ENCODE measurements around the gene CPB2. TPM values are rescaled to one million over a fixed set of nuclear protein-coding genes. Genes with fewer than 3 reads are reported as not detected.

CPB2 gene
- total RNA-seq, 1 experiment from 2014 or later: 0.15 TPM

DNA sequence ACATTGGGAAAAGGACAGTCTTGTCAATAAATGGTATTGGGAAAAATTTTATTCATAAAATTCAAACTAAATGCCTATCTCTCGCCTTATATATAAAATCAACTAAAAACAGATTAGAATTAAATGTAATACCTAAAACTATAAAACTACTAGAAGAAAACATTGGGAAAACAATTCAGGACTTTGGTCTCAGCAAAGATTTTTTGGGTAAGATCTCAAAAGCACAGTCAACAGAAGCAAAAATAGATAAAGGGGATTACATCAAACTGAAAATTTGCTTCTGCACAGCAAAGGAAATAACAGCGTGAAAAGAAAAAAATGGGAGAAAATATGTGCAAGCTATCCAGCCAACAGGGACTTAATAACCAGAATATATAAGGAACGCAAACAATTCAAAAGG is 28.0 kb downstream of the CPB2 start:
- ChIA-PET CTCF (no interaction called here), RAD21 (ENCODE audit: low non-redundant PET in 1 of 2, low total read pairs in 2 of 2, uncharacterized antibody in 2 of 2, unreplicated experiment in 2 of 2) (no interaction called here), POLR2A (no interaction called here)
- H3K9me3 ChIP-seq (ENCODE audit: control insufficient read depth in 1 of 2, insufficient read depth in 1 of 2, low read depth in 1 of 2, low read length in 2 of 2): no peaks in the 10 kb centered on the region
- no peaks in the 10 kb centered on the region for H3K4me1 ChIP-seq (ENCODE audit: control insufficient read depth in 1 of 2, insufficient read depth in 2 of 2, low read length in 2 of 2)
- intact Hi-C loops (cut with micrococcal nuclease): no loop called here
- H3K36me3 ChIP-seq (ENCODE audit: control insufficient read depth in 1 of 2, insufficient read depth in 2 of 2, low read length in 2 of 2): no peaks in the 10 kb centered on the region
- no peaks in the 10 kb centered on the region for H4K20me1 ChIP-seq (ENCODE audit: insufficient read depth)
- ATAC-seq: no peak
- H3K27ac ChIP-seq (ENCODE audit: low read depth, low read length): no peak overlapping the region
- no peak overlapping the region for H3K4me2 ChIP-seq (ENCODE audit: low read length)
- no TSS peak for BruUV-seq (replicated peaks)
- H3K79me2 ChIP-seq (ENCODE audit: insufficient read depth, low read length): no peaks in the 10 kb centered on the region
- H3K4me3 ChIP-seq (replicated peaks in 1 of 2; ENCODE audit: low read depth in 1 of 2, low read length in 2 of 2): no peak overlapping the region
- H2AFZ ChIP-seq (ENCODE audit: low read depth, low read length, poor library complexity, severe bottlenecking): no peak overlapping the region
- DNase-seq (ENCODE audit: low read depth, low spot score): no peak
- H3K9me2 ChIP-seq (ENCODE audit: insufficient read depth): 0 out of 2 replicates have a peak, but pooled peaks cover 3% of the 10 kb centered on the region
- H3K9ac ChIP-seq (ENCODE audit: low read length): no peak overlapping the region
- TF ChIP-seq EZH2 (IDR thresholded peaks at IDR 0.05): no peak
- no peak for TF ChIP-seq ZFX (IDR thresholded peaks at IDR 0.05)
- TF ChIP-seq, protein P1, sequence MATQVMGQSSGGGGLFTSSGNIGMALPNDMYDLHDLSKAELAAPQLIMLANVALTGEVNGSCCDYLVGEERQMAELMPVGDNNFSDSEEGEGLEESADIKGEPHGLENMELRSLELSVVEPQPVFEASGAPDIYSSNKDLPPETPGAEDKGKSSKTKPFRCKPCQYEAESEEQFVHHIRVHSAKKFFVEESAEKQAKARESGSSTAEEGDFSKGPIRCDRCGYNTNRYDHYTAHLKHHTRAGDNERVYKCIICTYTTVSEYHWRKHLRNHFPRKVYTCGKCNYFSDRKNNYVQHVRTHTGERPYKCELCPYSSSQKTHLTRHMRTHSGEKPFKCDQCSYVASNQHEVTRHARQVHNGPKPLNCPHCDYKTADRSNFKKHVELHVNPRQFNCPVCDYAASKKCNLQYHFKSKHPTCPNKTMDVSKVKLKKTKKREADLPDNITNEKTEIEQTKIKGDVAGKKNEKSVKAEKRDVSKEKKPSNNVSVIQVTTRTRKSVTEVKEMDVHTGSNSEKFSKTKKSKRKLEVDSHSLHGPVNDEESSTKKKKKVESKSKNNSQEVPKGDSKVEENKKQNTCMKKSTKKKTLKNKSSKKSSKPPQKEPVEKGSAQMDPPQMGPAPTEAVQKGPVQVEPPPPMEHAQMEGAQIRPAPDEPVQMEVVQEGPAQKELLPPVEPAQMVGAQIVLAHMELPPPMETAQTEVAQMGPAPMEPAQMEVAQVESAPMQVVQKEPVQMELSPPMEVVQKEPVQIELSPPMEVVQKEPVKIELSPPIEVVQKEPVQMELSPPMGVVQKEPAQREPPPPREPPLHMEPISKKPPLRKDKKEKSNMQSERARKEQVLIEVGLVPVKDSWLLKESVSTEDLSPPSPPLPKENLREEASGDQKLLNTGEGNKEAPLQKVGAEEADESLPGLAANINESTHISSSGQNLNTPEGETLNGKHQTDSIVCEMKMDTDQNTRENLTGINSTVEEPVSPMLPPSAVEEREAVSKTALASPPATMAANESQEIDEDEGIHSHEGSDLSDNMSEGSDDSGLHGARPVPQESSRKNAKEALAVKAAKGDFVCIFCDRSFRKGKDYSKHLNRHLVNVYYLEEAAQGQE (IDR thresholded peaks at IDR 0.05; ENCODE audit: low read depth): no peak
- TF ChIP-seq SRF (IDR thresholded peaks at IDR 0.05; ENCODE audit: low read depth): no peak
- H3K27me3 ChIP-seq (ENCODE audit: insufficient read depth, low read length): no peaks in the 10 kb centered on the region

DNA sequence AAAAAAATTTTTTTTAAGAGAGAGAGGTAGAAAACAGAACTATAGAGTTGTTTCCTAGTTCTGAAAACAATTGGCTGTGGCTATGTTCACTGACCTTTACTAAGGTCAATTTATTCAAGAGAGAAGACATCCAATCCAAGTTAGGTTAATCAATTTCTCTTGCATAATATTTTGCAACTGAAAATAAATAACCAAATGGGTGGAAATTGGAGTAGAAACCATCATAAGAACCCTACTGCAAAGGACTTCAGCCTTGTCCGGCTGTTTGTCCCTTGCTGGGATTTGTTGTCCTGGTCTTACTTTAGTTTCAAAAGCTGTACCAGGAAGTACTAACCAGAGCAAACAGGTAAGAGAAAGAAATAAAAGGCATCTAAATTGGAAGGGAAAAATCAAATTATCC is 29.0 kb downstream of the CPB2 start:
- H3K4me3 ChIP-seq (replicated peaks in 1 of 2; ENCODE audit: low read depth in 1 of 2, low read length in 2 of 2): no peak overlapping the region
- no peaks in the 10 kb centered on the region for H3K9me3 ChIP-seq (ENCODE audit: control insufficient read depth in 1 of 2, insufficient read depth in 1 of 2, low read depth in 1 of 2, low read length in 2 of 2)
- POLR2A ChIA-PET: no interaction called here
- H4K20me1 ChIP-seq (ENCODE audit: insufficient read depth): no peaks in the 10 kb centered on the region
- no peaks in the 10 kb centered on the region for H3K36me3 ChIP-seq (ENCODE audit: control insufficient read depth in 1 of 2, insufficient read depth in 2 of 2, low read length in 2 of 2)
- ATAC-seq (no peak), DNase-seq (ENCODE audit: low read depth, low spot score) (no peak)
- no TSS peak for BruUV-seq (replicated peaks)
- H3K27me3 ChIP-seq (ENCODE audit: insufficient read depth, low read length): no peaks in the 10 kb centered on the region
- no peaks in the 10 kb centered on the region for H3K4me1 ChIP-seq (ENCODE audit: control insufficient read depth in 1 of 2, insufficient read depth in 2 of 2, low read length in 2 of 2)
- no peaks in the 10 kb centered on the region for H3K79me2 ChIP-seq (ENCODE audit: insufficient read depth, low read length)
- intact Hi-C loops (cut with micrococcal nuclease): no loop called here
- no peak overlapping the region for H3K4me2 ChIP-seq (ENCODE audit: low read length)
- H3K27ac ChIP-seq (ENCODE audit: low read depth, low read length): no peak overlapping the region
- RAD21 ChIA-PET (ENCODE audit: low non-redundant PET in 1 of 2, low total read pairs in 2 of 2, uncharacterized antibody in 2 of 2, unreplicated experiment in 2 of 2): no interaction called here
- H3K9ac ChIP-seq (ENCODE audit: low read length): no peak overlapping the region
- no peak overlapping the region for H2AFZ ChIP-seq (ENCODE audit: low read depth, low read length, poor library complexity, severe bottlenecking)
- CTCF ChIA-PET: no interaction called here
- H3K9me2 ChIP-seq (ENCODE audit: insufficient read depth): 0 out of 2 replicates have a peak, but pooled peaks cover 3% of the 10 kb centered on the region
- no peak for TF ChIP-seq CEBPB (IDR thresholded peaks at IDR 0.05; ENCODE audit: low read depth)
- TF ChIP-seq, protein P2, sequence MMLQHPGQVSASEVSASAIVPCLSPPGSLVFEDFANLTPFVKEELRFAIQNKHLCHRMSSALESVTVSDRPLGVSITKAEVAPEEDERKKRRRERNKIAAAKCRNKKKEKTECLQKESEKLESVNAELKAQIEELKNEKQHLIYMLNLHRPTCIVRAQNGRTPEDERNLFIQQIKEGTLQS (IDR thresholded peaks at IDR 0.05): no peak
- no peak for TF ChIP-seq RAD21 (IDR thresholded peaks at IDR 0.05; ENCODE audit: low read depth)
- TF ChIP-seq SP1 (IDR thresholded peaks at IDR 0.05; ENCODE audit: low read depth): no peak
- no peak for TF ChIP-seq EGR1 (IDR thresholded peaks at IDR 0.05; ENCODE audit: low read depth)
- TF ChIP-seq EZH2 (IDR thresholded peaks at IDR 0.05): no peak
- no peak for TF ChIP-seq YY1 (IDR thresholded peaks at IDR 0.05; ENCODE audit: extremely low read depth, insufficient replicate concordance, low read depth, low read length)
- TF ChIP-seq MAX (IDR thresholded peaks at IDR 0.05): no peak
- TF ChIP-seq, protein P3, sequence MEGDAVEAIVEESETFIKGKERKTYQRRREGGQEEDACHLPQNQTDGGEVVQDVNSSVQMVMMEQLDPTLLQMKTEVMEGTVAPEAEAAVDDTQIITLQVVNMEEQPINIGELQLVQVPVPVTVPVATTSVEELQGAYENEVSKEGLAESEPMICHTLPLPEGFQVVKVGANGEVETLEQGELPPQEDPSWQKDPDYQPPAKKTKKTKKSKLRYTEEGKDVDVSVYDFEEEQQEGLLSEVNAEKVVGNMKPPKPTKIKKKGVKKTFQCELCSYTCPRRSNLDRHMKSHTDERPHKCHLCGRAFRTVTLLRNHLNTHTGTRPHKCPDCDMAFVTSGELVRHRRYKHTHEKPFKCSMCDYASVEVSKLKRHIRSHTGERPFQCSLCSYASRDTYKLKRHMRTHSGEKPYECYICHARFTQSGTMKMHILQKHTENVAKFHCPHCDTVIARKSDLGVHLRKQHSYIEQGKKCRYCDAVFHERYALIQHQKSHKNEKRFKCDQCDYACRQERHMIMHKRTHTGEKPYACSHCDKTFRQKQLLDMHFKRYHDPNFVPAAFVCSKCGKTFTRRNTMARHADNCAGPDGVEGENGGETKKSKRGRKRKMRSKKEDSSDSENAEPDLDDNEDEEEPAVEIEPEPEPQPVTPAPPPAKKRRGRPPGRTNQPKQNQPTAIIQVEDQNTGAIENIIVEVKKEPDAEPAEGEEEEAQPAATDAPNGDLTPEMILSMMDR (IDR thresholded peaks at IDR 0.05 in 2 of 3, conservative IDR thresholded peaks at IDR 0.05 in 1 of 3; ENCODE audit: borderline replicate concordance in 1 of 3, insufficient read depth in 1 of 3, low read depth in 2 of 3, low read length in 2 of 3): no peak
- TF ChIP-seq FOSL1 (IDR thresholded peaks at IDR 0.05; ENCODE audit: low read depth): no peak
- TF ChIP-seq ZNF274 (IDR thresholded peaks at IDR 0.05; ENCODE audit: low read depth, low read length): no peak
- TF ChIP-seq ZFX (IDR thresholded peaks at IDR 0.05): no peak
- no peak for TF ChIP-seq TCF7L2 (IDR thresholded peaks at IDR 0.05; ENCODE audit: borderline replicate concordance, extremely low read depth, insufficient read depth, insufficient read length)
- no peak for TF ChIP-seq ELF1 (IDR thresholded peaks at IDR 0.05; ENCODE audit: borderline replicate concordance, low read depth)

Measured in HCT116 (cell line).